Calu3 (cell line): ENCODE measurements around the gene CD276. TPM values are rescaled to one million over a fixed set of nuclear protein-coding genes. Genes with fewer than 3 reads are reported as not detected.

Source experiments
- BruUV-seq: library from RNA; stranded (reverse); fragments of 400-500 nt; replicated peaks from 2 replicates; lab custom pipeline; 2021; lab: Mats Ljungman, UMichigan
- CTCF ChIA-PET: fragments of 300-600 bp; sonication (Branson Sonifier 250); formaldehyde crosslinking; loops from one replicate; lab custom pipeline; 2022; ENCODE audit warnings: antibody characterized with exemption; lab: Charles Lee
- DNase-seq: peaks from one replicate; pipeline ENCODE4 v3.0.0; 2022
- H3K27ac Mint-ChIP-seq: one replicate; pipeline ENCODE4 v1.8.0; 2022; ENCODE audit warnings: mixed read lengths; ENCODE audit not compliant: unreplicated experiment
- H3K27me3 Mint-ChIP-seq: one replicate; pipeline ENCODE4 v1.8.0; 2022; ENCODE audit warnings: mixed read lengths; ENCODE audit not compliant: unreplicated experiment
- H3K36me3 Mint-ChIP-seq: one replicate; pipeline ENCODE4 v1.8.0; 2022; ENCODE audit warnings: mild to moderate bottlenecking, moderate library complexity, mixed read lengths; ENCODE audit not compliant: insufficient read depth, unreplicated experiment
- H3K4me1 Mint-ChIP-seq: one replicate; pipeline ENCODE4 v1.8.0; 2022; ENCODE audit warnings: mild to moderate bottlenecking, low read depth, mixed read lengths; ENCODE audit not compliant: unreplicated experiment
- H3K4me3 Mint-ChIP-seq: one replicate; pipeline ENCODE4 v1.8.0; 2022; ENCODE audit warnings: mild to moderate bottlenecking, low read depth, moderate library complexity, mixed read lengths; ENCODE audit not compliant: unreplicated experiment
- H3K9me3 Mint-ChIP-seq: one replicate; pipeline ENCODE4 v1.8.0; 2022; ENCODE audit warnings: low read depth, mixed read lengths; ENCODE audit not compliant: unreplicated experiment
- intact Hi-C: fragments of 100-400 bp; cut with micrococcal nuclease; formaldehyde crosslinking; loops from one replicate; pipeline ENCODE4 v1.10.0; 2022; ENCODE audit not compliant: unreplicated experiment
- total RNA-seq: library from RNA; stranded (reverse); gene quantifications from 2 replicates; pipeline ENCODE4 v1.2.3, GENCODE V29; 2022
- TF ChIP-seq, protein P1 (sequence below): fragments of 200-600 bp; IDR thresholded peaks from one replicate; pipeline ENCODE4 v1.8.0; 2022; ENCODE audit warnings: antibody characterized with exemption; ENCODE audit not compliant: unreplicated experiment

The CD276 gene
- total RNA-seq, 1 experiment from 2014 or later, result 84.6 TPM

DNA sequence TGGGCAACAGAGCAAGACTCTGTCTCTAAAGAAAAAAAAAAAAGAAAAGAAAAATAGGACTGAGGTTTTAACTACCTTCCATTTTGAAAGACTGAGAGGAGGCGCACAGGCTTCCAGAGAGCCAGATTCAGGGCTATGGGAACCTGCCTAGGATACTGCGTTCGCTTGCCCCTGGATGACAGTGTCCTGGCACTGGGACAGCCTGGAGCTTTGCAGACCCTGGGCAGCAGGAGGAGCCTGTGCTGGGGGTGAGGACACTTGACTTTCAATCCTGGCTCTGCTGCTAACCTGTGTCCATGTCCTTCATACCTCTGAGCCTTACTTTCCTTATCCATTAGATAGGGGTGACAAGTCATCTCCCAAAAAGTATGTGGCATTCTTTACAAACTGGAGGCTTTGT lies 31.2 kb downstream of the CD276 start:
- BruUV-seq, result no TSS peak

GRCh38 chr15:73716417-73716816 lies 32.2 kb downstream of the CD276 start:
- Mint-ChIP-seq H3K27me3 (peaks cover 35% of the 10 kb centered on the region), H3K27ac (no peak overlapping the region), H3K4me1 (no peaks in the 10 kb centered on the region), H3K4me3 (no peak overlapping the region), H3K9me3 (no peaks in the 10 kb centered on the region), H3K36me3 (peaks cover 24% of the 10 kb centered on the region)
- CTCF ChIA-PET, result interaction anchor here (0.6 kb wide), 1 partner anchor 136 kb away, joined by 3 read pairs; no protein-coding TSS in a partner anchor
- TF ChIP-seq, protein P1, sequence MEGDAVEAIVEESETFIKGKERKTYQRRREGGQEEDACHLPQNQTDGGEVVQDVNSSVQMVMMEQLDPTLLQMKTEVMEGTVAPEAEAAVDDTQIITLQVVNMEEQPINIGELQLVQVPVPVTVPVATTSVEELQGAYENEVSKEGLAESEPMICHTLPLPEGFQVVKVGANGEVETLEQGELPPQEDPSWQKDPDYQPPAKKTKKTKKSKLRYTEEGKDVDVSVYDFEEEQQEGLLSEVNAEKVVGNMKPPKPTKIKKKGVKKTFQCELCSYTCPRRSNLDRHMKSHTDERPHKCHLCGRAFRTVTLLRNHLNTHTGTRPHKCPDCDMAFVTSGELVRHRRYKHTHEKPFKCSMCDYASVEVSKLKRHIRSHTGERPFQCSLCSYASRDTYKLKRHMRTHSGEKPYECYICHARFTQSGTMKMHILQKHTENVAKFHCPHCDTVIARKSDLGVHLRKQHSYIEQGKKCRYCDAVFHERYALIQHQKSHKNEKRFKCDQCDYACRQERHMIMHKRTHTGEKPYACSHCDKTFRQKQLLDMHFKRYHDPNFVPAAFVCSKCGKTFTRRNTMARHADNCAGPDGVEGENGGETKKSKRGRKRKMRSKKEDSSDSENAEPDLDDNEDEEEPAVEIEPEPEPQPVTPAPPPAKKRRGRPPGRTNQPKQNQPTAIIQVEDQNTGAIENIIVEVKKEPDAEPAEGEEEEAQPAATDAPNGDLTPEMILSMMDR, result no peak
- no TSS peak for BruUV-seq
- intact Hi-C loops, result no loop called here
- no peak for DNase-seq

More for the DNA sequence above, 31.2 kb downstream of the CD276 start:
- peaks cover 25% of the 10 kb centered on the region for H3K27me3 Mint-ChIP-seq
- TF ChIP-seq, protein P1, result no peak
- DNase-seq, result no peak
- CTCF ChIA-PET, result no interaction called here
- intact Hi-C loops, result no loop called here
- no peaks in the 10 kb centered on the region for H3K4me1 Mint-ChIP-seq
- H3K4me3 Mint-ChIP-seq, result no peak overlapping the region
- no peak overlapping the region for H3K27ac Mint-ChIP-seq
- H3K9me3 Mint-ChIP-seq, result no peaks in the 10 kb centered on the region
- H3K36me3 Mint-ChIP-seq, result peaks cover 24% of the 10 kb centered on the region

DNA sequence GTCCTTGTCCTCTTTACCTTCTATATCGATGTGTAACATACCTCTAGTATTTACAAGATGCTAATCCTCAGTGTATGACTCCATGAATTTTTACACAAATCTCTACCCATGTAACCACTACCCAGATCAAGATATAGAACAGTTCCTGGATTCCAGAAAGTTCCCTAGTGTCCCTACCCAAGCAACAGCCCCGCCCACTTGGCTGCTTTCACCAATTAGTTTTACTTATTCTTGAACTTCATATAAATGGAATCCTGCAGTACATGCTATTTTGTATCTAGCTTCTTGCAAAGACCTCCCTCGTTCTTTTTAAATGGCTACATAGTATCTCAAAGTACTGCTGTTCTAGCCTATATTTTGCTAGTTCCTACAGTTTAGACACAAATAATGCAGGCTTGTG lies 33.0 kb downstream of the CD276 start:
- CTCF ChIA-PET, result no interaction called here
- no peak for DNase-seq

GRCh38 chr15:73717802-73718201 lies 33.6 kb downstream of the CD276 start:
- intact Hi-C loops, result no loop called here
- TF ChIP-seq, protein P1, result peak; percentile 20
- H3K36me3 Mint-ChIP-seq, result peaks cover 23% of the 10 kb centered on the region
- no peak overlapping the region for H3K4me3 Mint-ChIP-seq
- CTCF ChIA-PET, result interaction anchor here (1.3 kb wide), 1 partner anchor 13 kb away, joined by 3 read pairs; no protein-coding TSS in a partner anchor
- no peak for DNase-seq
- no peak overlapping the region for H3K27ac Mint-ChIP-seq
- H3K9me3 Mint-ChIP-seq, result no peaks in the 10 kb centered on the region
- H3K27me3 Mint-ChIP-seq, result peaks cover 48% of the 10 kb centered on the region
- no peaks in the 10 kb centered on the region for H3K4me1 Mint-ChIP-seq
- no TSS peak for BruUV-seq

More for the DNA sequence above, 33.0 kb downstream of the CD276 start:
- intact Hi-C loops, result no loop called here
- Mint-ChIP-seq H3K27ac (no peak overlapping the region), H3K36me3 (peaks cover 24% of the 10 kb centered on the region), H3K4me3 (no peak overlapping the region), H3K4me1 (no peaks in the 10 kb centered on the region), H3K9me3 (no peaks in the 10 kb centered on the region), H3K27me3 (peaks cover 42% of the 10 kb centered on the region)
- no TSS peak for BruUV-seq
- TF ChIP-seq, protein P1, result no peak
